Suprapubic skin (tissue), 4 donors: ENCODE data around the gene TCTN1. TPM values are rescaled to one million over a fixed set of nuclear protein-coding genes. Genes with fewer than 3 reads are reported as not detected.

Source experiments
- DNase-seq, 2 donors: peaks; one replicate each; pipeline ENCODE4 v3.0.0-alpha.2; 2019; ENCODE audit warnings: low spot score in 2 of 2
- H3K27ac ChIP-seq: fragments of 200-600 bp; sonication (generic); one replicate; pipeline ENCODE4 v1.5.1; 2019
- H3K27me3 ChIP-seq: fragments of 200-600 bp; sonication (generic); one replicate; pipeline ENCODE4 v1.5.1; 2019
- H3K36me3 ChIP-seq: fragments of 200-600 bp; sonication (generic); one replicate; pipeline ENCODE4 v1.5.1; 2019
- H3K4me1 ChIP-seq: fragments of 200-600 bp; sonication (generic); one replicate; pipeline ENCODE4 v1.5.1; 2019
- H3K4me3 ChIP-seq: fragments of 200-600 bp; sonication (generic); one replicate; pipeline ENCODE4 v1.5.1; 2019; ENCODE audit warnings: mild to moderate bottlenecking
- H3K9me3 ChIP-seq: fragments of 200-600 bp; sonication (generic); one replicate; pipeline ENCODE4 v1.5.1; 2019
- CTCF ChIP-seq, 2 donors: fragments of 200-600 bp in 1 of 2; fragments of 450-650 bp in 1 of 2; sonication (generic) in 1 of 2; IDR thresholded peaks; one replicate each; pipeline ENCODE4 v1.5.1; 2016 to 2019; ENCODE audit warnings: antibody characterized with exemption in 2 of 2, mild to moderate bottlenecking in 1 of 2, moderate library complexity in 1 of 2
- EP300 ChIP-seq: sonication (generic); formaldehyde crosslinking; IDR thresholded peaks from one replicate; pipeline ENCODE4 v1.6.1; 2017; ENCODE audit warnings: antibody characterized with exemption
- POLR2A ChIP-seq, 2 donors: fragments of 450-650 bp; IDR thresholded peaks; one replicate each; pipeline ENCODE4 v1.6.1; 2017; ENCODE audit warnings: antibody characterized with exemption in 2 of 2, mild to moderate bottlenecking in 2 of 2, moderate library complexity in 2 of 2
- POLR2AphosphoS5 ChIP-seq, 3 donors: sonication (generic); formaldehyde crosslinking; IDR thresholded peaks; one replicate each; pipeline ENCODE4 v1.6.1; 2017; ENCODE audit warnings: antibody characterized with exemption in 3 of 3
- WGBS: methylation state at CpG from one replicate; pipeline ENCODE4 v1.1.5; 2018; 5-methylcytosine and 5-hydroxymethylcytosine counted together
- total RNA-seq, 4 donors: library from RNA; depleted of rRNA; stranded (reverse); fragments of >200 nt; gene quantifications; one replicate each; pipeline ENCODE4 v1.1.0, GENCODE V29; 2016

Gene TCTN1
- total RNA-seq, 4 donors from 2014 or later, result 18.9 to 46.4 (median 28.4) TPM

GRCh38 chr12:110694330-110694901 lies 80.5 kb downstream of the TCTN1 start:
- no peaks in the 10 kb centered on the region for H3K27me3 ChIP-seq
- DNase-seq, result no peak
- TF ChIP-seq EP300, result no peak
- peaks cover 15% of the 10 kb centered on the region for H3K4me1 ChIP-seq
- H3K36me3 ChIP-seq, result no peaks in the 10 kb centered on the region
- no peak overlapping the region for H3K4me3 ChIP-seq
- WGBS, result 72% methylated on average over 12 of the region's 12 CpGs
- peak overlapping the region; percentile 46 for H3K27ac ChIP-seq
- no peaks in the 10 kb centered on the region for H3K9me3 ChIP-seq

- 88% methylated on average over 3 of the region's 3 CpGs for WGBS
- H3K27ac ChIP-seq, result no peak overlapping the region
These were observed 82.4 kb downstream of the TCTN1 start for GRCh38 chr12:110696283-110696682.

GRCh38 chr12:110697236-110697635 lies 83.3 kb downstream of the TCTN1 start:
- WGBS, result 79% methylated on average over 2 of the region's 2 CpGs
- Histone ChIP-seq H3K36me3 (no peaks in the 10 kb centered on the region), H3K4me1 (peaks cover 7% of the 10 kb centered on the region), H3K4me3 (no peak overlapping the region), H3K9me3 (no peaks in the 10 kb centered on the region), H3K27me3 (no peaks in the 10 kb centered on the region), H3K27ac (no peak overlapping the region)
- TF ChIP-seq POLR2AphosphoS5 (IDR thresholded peaks at IDR 0.05) (no peak), EP300 (no peak), POLR2A (IDR thresholded peaks at IDR 0.05) (no peak), CTCF (IDR thresholded peaks at IDR 0.05) (no peak)
- no peak for DNase-seq

More at GRCh38 chr12:110696283-110696682, 82.4 kb downstream of the TCTN1 start:
- no peak overlapping the region for H3K4me3 ChIP-seq
- TF ChIP-seq CTCF (IDR thresholded peaks at IDR 0.05) (no peak), POLR2A (IDR thresholded peaks at IDR 0.05) (no peak), POLR2AphosphoS5 (IDR thresholded peaks at IDR 0.05) (no peak), EP300 (no peak)
- H3K27me3 ChIP-seq, result no peaks in the 10 kb centered on the region
- H3K36me3 ChIP-seq, result no peaks in the 10 kb centered on the region
- no peak for DNase-seq
- no peaks in the 10 kb centered on the region for H3K9me3 ChIP-seq
- peaks cover 7% of the 10 kb centered on the region for H3K4me1 ChIP-seq

- no peaks in the 10 kb centered on the region for H3K27me3 ChIP-seq
- 37% methylated on average over 20 of the region's 20 CpGs for WGBS
- H3K27ac ChIP-seq, result no peak overlapping the region
- H3K4me1 ChIP-seq, result peaks cover 7% of the 10 kb centered on the region
- H3K36me3 ChIP-seq, result no peaks in the 10 kb centered on the region
- TF ChIP-seq POLR2AphosphoS5 (IDR thresholded peaks at IDR 0.05), result no peak
- peak; percentile 37 to 68 for TF ChIP-seq CTCF (IDR thresholded peaks at IDR 0.05)
- TF ChIP-seq EP300, result no peak
- TF ChIP-seq POLR2A (IDR thresholded peaks at IDR 0.05), result no peak
- peak; percentile 73 to 84 for DNase-seq
- H3K9me3 ChIP-seq, result no peaks in the 10 kb centered on the region
- H3K4me3 ChIP-seq, result no peak overlapping the region
These were observed 84.4 kb downstream of the TCTN1 start for GRCh38 chr12:110698171-110698902.

Other genes with a start within 250 kb of the TCTN1 start
- 10 to 100 TPM; 39.6 to 56.6 (median 45.6) TPM for gene ANAPC7, start 210.4 kb upstream of the TCTN1 start, total RNA-seq
- gene ARPC3, start 163.8 kb upstream of the TCTN1 start, total RNA-seq, result 100 to 1,000 TPM; 163 to 290 (median 191) TPM
- gene GPN3, start 145.9 kb upstream of the TCTN1 start, total RNA-seq, result 10 to 100 TPM in 3 of 4 donors, 1 to 10 TPM in 1; 9.6 to 17.1 (median 13.3) TPM
- 1 to 10 TPM; 2.3 to 5.0 (median 3.2) TPM for gene FAM216A, start 145.3 kb upstream of the TCTN1 start, total RNA-seq
- 10 to 100 TPM; 72.2 to 96.1 (median 83.1) TPM for gene VPS29, start 112.0 kb upstream of the TCTN1 start, total RNA-seq
- gene RAD9B, start 111.8 kb upstream of the TCTN1 start, total RNA-seq, result under 1 TPM in 3 of 4 donors, not detected in 1; 0.19 to 0.47 (median 0.40) TPM
- 10 to 100 TPM; 24.6 to 36.6 (median 29.1) TPM for gene PPTC7, start 30.8 kb upstream of the TCTN1 start, total RNA-seq
- gene HVCN1, start 75.0 kb downstream of the TCTN1 start, total RNA-seq, result 1 to 10 TPM; 1.3 to 6.0 (median 1.9) TPM
- gene PPP1CC, start 128.8 kb downstream of the TCTN1 start, total RNA-seq, result 100 to 1,000 TPM in 2 of 4 donors, 10 to 100 TPM in 2; 83.6 to 107 (median 100) TPM
- gene CCDC63, start 232.9 kb downstream of the TCTN1 start, total RNA-seq, result not detected